AG04450 (cell line): ENCODE data around the gene PPM1D. TPM values are rescaled to one million over a fixed set of nuclear protein-coding genes. Genes with fewer than 3 reads are reported as not detected.

Experiments used
- CTCF ChIA-PET: fragments of 300-600, 350-600 bp; formaldehyde crosslinking; extraction: SDS; loops from one replicate; lab custom pipeline; 2022; ENCODE audit warnings: antibody characterized with exemption, inconsistent platforms; lab: Charles Lee
- POLR2A ChIA-PET: fragments of 350-600 bp; formaldehyde crosslinking; extraction: SDS; loops from one replicate; lab custom pipeline; 2021; ENCODE audit warnings: antibody characterized with exemption, inconsistent platforms; lab: Yijun Ruan, JAX
- DNase-seq: peaks from one replicate; pipeline ENCODE4 v3.0.0-alpha.2; 2011; ENCODE audit warnings: low read depth, low spot score
- H3K27ac ChIP-seq: one replicate; pipeline ENCODE4 v1.5.1; 2012; ENCODE audit warnings: low read depth, low read length, control low read depth
- H3K27me3 ChIP-seq: one replicate; pipeline ENCODE4 v1.6.0; 2012; ENCODE audit warnings: low read length; ENCODE audit not compliant: control insufficient read depth, insufficient read depth
- H3K4me3 ChIP-seq: 2 replicates; pipeline ENCODE4 v1.5.1; 2011; ENCODE audit warnings: mild to moderate bottlenecking, low read depth, low read length, control low read depth
- H3K9me3 ChIP-seq: 2 replicates; pipeline ENCODE4 v1.5.1; 2012; ENCODE audit warnings: low read length; ENCODE audit not compliant: control insufficient read depth, insufficient read depth
- polyA plus RNA-seq: library from polyadenylated mRNA; depleted of rRNA; stranded (reverse); fragments of >200 nt; gene quantifications from 2 replicates; pipeline ENCODE4 v1.2.3, GENCODE V29; 2011
- TF ChIP-seq, protein P1 (sequence below): IDR thresholded peaks from 2 replicates; pipeline ENCODE4 v1.5.1; 2011; ENCODE audit warnings: low read depth, low read length, control low read depth, inconsistent platforms

The PPM1D gene
- polyA plus RNA-seq, 1 experiment: 12.2 TPM

DNA sequence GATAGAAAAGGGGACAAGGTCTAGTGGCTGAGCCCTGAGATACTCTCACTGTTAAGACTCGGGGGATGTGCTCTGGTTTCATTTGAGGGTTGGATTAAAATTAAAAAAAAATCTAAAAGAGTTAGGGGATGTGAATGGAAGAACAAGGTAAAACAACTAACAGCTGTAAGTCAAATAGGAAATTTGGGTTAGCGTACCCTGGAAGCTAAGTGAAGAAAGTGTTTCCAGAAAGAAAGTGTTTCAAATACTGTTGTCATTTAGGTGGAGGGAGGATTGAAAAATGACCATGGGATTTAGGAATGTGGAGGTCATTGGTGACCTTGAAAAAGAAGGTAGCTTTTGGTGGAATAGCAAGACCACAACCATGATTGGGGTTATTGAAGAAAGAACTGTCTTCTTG, 37.7 kb downstream of the PPM1D start:
- no peaks in the 10 kb centered on the region for H3K9me3 ChIP-seq
- no peaks in the 10 kb centered on the region for H3K27me3 ChIP-seq
- no peak for DNase-seq
- H3K4me3 ChIP-seq: no peak overlapping the region
- ChIA-PET POLR2A (interaction anchor here (1.4 kb wide), 1 partner anchor 38 kb away, joined by 3 read pairs; the partner anchor contains the start of gene PPM1D), CTCF (interaction anchor here (0.6 to 4.8 kb wide), 32 partner anchors 8 to 532 kb away, joined by 3 to 32 read pairs (median 4); partner anchors contain the start of gene PPM1D)
- TF ChIP-seq, protein P1, sequence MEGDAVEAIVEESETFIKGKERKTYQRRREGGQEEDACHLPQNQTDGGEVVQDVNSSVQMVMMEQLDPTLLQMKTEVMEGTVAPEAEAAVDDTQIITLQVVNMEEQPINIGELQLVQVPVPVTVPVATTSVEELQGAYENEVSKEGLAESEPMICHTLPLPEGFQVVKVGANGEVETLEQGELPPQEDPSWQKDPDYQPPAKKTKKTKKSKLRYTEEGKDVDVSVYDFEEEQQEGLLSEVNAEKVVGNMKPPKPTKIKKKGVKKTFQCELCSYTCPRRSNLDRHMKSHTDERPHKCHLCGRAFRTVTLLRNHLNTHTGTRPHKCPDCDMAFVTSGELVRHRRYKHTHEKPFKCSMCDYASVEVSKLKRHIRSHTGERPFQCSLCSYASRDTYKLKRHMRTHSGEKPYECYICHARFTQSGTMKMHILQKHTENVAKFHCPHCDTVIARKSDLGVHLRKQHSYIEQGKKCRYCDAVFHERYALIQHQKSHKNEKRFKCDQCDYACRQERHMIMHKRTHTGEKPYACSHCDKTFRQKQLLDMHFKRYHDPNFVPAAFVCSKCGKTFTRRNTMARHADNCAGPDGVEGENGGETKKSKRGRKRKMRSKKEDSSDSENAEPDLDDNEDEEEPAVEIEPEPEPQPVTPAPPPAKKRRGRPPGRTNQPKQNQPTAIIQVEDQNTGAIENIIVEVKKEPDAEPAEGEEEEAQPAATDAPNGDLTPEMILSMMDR: no peak
- H3K27ac ChIP-seq: no peak overlapping the region

DNA sequence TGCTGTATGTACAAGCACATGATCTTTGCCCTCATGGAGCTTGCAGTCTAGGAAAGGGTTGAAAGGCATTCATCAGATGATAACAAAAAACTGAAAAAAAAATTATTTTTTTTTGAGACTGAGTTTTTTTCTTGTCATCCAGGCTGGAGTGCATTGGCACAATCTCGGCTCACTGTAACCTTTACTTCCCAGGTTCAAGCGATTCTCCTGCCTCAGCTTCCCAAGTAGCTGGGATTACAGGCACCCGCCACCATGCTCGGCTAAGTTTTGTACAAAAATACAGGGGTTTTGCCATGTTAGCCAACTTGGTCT, 39.0 kb downstream of the PPM1D start:
- ChIA-PET POLR2A (interaction anchor here (1.0 to 1.4 kb wide), 2 partner anchors 39 to 145 kb away, joined by 3 read pairs; partner anchors contain the start of gene PPM1D), CTCF (interaction anchor here (0.5 to 4.8 kb wide), 27 partner anchors 9 to 434 kb away, joined by 3 to 32 read pairs (median 5); partner anchors contain the start of gene PPM1D)
- Histone ChIP-seq H3K27me3 (no peaks in the 10 kb centered on the region), H3K4me3 (no peak overlapping the region), H3K27ac (no peak overlapping the region), H3K9me3 (no peaks in the 10 kb centered on the region)
- DNase-seq: no peak
- TF ChIP-seq, protein P1: no peak

DNA sequence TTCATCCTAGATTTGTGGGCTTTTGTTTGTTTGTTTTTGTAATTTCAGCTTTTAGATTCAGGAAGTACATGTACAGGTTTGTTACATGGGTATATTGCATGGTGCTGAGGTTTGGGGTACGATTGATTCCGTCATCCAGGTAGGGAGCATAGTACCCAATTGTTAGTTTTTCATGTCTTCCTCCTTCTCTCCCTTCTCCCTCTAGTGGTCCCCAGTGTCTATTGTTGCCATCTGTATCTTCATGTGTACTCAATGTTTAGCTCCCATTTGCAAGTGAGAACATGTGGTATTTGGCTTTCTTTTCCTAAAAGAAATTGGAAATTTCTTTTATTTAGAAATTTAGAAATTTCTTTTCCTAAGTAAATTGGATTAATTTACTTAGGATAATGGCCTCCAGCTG, 40.5 kb downstream of the PPM1D start:
- ChIA-PET CTCF (interaction anchor here (0.7 to 4.8 kb wide), 14 partner anchors 8 to 236 kb away, joined by 3 to 32 read pairs (median 4); partner anchors contain the start of gene PPM1D), POLR2A (interaction anchor here (0.6 to 1.2 kb wide), 2 partner anchors 41 to 85 kb away, joined by 3 read pairs; partner anchors contain the start of gene PPM1D)
- Histone ChIP-seq H3K9me3 (no peaks in the 10 kb centered on the region), H3K27ac (no peak overlapping the region), H3K4me3 (no peak overlapping the region), H3K27me3 (no peaks in the 10 kb centered on the region)
- DNase-seq: no peak
- TF ChIP-seq, protein P1: peak; percentile 65

DNA sequence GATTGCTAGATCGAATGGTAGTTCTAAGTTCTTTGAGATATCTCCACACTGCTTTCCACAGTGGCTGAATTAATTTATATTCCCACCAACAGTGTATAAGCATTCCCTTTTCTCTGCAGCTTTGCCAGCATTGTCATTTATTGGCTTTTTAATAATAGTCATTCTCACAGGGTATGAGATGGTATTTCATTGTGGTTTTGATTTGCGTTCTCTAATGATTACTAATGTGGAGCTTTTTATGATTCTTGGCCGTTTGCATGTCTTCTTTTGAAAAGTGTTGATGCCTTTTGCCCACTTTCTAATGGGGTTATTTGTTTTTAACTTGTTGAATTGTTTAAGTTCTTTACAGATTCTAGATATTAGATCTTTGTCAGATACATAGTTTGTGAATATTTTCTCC, 41.1 kb downstream of the PPM1D start:
- DNase-seq: no peak
- no peak overlapping the region for H3K27ac ChIP-seq
- H3K27me3 ChIP-seq: no peaks in the 10 kb centered on the region
- ChIA-PET CTCF (interaction anchor here (0.7 to 4.8 kb wide), 13 partner anchors 9 to 237 kb away, joined by 3 to 32 read pairs (median 3); partner anchors contain the start of gene PPM1D), POLR2A (interaction anchor here (1.2 kb wide), 1 partner anchor 41 kb away, joined by 3 read pairs; the partner anchor contains the start of gene PPM1D)
- TF ChIP-seq, protein P1: no peak
- H3K9me3 ChIP-seq: no peaks in the 10 kb centered on the region
- no peak overlapping the region for H3K4me3 ChIP-seq

DNA sequence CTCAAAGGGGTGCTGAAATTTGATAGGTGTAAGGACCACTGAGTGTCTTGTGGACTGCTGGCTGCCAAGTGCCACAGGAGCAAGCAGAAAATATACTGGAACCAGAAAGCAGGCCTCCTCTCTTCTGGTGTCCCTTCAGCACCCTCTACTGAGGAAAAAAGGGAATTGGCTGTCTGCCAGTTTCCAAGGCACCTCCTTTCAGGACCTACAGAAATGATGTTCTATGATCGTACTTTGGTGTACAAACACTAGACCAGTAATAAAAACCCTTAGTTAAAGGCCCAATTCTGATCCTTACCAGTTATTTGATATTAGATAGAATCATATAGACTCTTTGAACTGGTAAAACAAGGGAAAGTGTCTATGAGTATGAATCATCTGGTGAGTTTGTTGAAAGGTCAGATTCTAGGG, 41.8 kb downstream of the PPM1D start:
- H3K27ac ChIP-seq: no peak overlapping the region
- CTCF ChIA-PET: interaction anchor here (0.7 to 4.8 kb wide), 4 partner anchors 41 to 196 kb away, joined by 3 to 32 read pairs (median 4); partner anchors contain the start of gene PPM1D
- POLR2A ChIA-PET: interaction anchor here (1.2 kb wide), 1 partner anchor 42 kb away, joined by 3 read pairs; the partner anchor contains the start of gene PPM1D
- no peaks in the 10 kb centered on the region for H3K27me3 ChIP-seq
- no peak overlapping the region for H3K4me3 ChIP-seq
- DNase-seq: peak; percentile 53
- TF ChIP-seq, protein P1: peak; percentile 61
- H3K9me3 ChIP-seq: no peaks in the 10 kb centered on the region
